GM13976 (cell line): Measurements from ENCODE around the gene IKZF1.

Experiments
- DNase-seq: peaks from one replicate; pipeline ENCODE4 v3.0.0; 2012; ENCODE audit warnings: low spot score
- in situ Hi-C: fragments of 300-500 bp; cut with MboI; formaldehyde crosslinking; loops from one replicate; pipeline ENCODE4 v1.12.0; 2022; ENCODE audit warnings: low sequenced_read_pairs, mixed read lengths, inconsistent platforms; ENCODE audit not compliant: unreplicated experiment
- TF ChIP-seq, protein P1 (sequence below): IDR thresholded peaks from 2 replicates; pipeline ENCODE4 v1.5.1; 2012; ENCODE audit warnings: borderline replicate concordance, mild to moderate bottlenecking; ENCODE audit not compliant: insufficient read depth; ENCODE audit errors: extremely low read depth, missing control alignments, control extremely low read depth

The IKZF1 gene

DNA sequence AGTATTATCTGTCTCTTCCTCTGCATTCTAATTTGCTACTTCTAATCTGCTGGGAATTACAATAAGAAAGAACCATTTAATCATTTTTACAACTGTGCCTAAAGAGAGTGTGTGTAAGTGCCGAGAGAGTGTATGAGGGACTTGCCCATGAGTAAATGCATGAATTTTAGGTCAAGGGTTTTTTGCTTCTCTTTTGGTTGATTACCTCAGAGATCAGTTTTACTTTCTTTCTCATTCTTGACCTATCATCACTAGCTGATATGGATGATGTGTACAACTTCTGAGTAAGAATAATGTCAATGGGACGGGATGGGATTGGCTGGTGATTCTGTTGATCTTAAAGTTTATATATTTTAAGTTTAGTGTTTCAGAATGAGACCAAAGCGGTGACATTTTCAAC lies 47.8 kb downstream of the IKZF1 start:
- peak; percentile 84 for DNase-seq
- in situ Hi-C loops, result no loop called here
- TF ChIP-seq, protein P1, sequence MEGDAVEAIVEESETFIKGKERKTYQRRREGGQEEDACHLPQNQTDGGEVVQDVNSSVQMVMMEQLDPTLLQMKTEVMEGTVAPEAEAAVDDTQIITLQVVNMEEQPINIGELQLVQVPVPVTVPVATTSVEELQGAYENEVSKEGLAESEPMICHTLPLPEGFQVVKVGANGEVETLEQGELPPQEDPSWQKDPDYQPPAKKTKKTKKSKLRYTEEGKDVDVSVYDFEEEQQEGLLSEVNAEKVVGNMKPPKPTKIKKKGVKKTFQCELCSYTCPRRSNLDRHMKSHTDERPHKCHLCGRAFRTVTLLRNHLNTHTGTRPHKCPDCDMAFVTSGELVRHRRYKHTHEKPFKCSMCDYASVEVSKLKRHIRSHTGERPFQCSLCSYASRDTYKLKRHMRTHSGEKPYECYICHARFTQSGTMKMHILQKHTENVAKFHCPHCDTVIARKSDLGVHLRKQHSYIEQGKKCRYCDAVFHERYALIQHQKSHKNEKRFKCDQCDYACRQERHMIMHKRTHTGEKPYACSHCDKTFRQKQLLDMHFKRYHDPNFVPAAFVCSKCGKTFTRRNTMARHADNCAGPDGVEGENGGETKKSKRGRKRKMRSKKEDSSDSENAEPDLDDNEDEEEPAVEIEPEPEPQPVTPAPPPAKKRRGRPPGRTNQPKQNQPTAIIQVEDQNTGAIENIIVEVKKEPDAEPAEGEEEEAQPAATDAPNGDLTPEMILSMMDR, result no peak

DNA sequence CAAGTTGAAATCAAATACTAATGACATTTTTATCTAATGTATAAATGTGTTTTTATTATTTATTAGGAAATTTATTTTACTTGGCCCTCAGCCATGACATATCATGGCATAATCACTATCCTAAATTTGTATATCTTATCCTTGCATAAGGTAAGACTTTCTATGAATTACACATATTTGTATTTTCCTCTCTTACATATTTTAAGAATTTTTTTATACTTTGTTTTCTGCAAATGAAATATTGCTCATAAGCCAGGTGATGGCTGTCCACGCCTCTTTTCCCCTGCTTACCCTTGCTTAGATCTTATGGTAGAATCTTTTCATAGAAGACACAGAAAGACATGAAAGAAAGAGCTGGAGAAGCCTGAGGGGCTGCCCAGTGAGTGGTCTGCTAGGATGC lies 48.2 kb downstream of the IKZF1 start:
- TF ChIP-seq, protein P1, result no peak
- in situ Hi-C loops, result no loop called here
- DNase-seq, result no peak

DNA sequence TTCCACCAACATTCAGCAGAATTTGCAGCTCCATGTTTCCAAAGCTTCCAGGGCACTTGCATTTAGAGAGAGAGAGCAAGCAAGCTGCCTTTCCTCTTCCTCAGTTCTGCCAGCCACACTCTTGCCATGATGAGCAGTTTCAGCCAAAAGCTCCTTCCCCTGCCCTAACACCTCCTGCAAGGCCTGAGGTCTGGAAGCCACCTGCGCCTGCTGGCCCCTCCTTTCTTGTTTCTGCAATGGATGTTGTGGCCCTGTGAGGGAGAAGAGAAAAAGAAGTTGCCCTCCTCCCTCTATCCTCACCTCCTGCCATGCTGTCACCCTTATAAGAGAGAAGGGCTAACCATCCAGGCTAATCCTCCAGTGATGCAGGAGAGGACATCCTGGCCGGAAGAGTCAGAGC lies 48.7 kb downstream of the IKZF1 start:
- TF ChIP-seq, protein P1, result no peak
- in situ Hi-C loops, result no loop called here
- DNase-seq, result no peak

DNA sequence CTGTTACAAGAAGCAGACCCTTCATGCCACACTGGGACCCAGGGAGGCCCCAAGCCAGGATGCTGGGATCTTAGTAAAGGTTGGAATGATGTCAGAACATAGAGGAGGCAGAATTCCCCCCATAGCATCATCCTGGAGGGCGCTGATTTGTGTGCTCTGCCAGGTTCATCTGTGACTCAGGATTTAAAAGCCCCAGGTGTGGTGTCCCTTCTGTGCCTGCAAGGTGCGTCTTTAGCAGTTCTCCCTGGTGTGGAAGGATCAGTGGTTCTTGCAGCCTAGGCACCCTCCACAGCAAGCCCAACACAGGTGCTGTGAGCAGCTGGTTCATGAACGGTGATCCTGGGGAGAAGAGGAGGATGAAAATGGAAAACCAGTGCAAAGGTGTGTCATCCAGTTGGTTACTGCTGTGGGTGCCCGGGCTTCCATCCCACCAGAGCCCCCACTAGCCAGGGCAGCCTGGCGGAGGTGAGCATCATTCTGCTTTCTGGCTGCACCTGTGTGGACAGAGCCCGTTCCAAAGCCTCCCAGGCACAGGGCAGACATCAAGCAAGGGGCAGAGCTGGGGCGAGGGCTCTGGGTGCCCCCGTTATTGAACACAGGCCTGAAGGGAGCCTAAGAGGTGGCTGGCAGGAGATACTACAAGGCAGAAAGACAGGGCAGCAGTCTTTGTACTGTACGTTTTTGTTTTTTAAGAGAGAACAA lies 49.5 kb downstream of the IKZF1 start:
- no peak for DNase-seq
- TF ChIP-seq, protein P1, result no peak
- in situ Hi-C loops, result no loop called here

DNA sequence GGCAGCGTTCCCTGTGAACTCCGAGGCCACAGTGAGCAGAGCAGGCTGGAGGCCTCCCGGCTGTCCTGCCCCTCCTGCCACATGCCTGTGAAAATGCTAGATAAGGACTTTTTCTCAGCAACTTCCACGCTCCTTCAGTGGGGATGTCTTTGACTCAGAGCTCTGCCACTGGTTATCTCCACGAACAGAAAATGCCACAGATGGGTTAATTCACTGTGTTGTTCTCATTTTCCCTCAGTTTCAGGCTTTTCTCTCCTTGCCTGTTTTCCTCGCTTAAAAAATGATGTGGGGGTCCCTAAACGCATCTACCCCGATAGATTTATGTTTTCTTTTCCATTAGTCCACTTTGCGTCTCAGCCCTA lies 51.3 kb downstream of the IKZF1 start:
- no peak for DNase-seq
- in situ Hi-C loops, result no loop called here
- TF ChIP-seq, protein P1, result no peak

DNA sequence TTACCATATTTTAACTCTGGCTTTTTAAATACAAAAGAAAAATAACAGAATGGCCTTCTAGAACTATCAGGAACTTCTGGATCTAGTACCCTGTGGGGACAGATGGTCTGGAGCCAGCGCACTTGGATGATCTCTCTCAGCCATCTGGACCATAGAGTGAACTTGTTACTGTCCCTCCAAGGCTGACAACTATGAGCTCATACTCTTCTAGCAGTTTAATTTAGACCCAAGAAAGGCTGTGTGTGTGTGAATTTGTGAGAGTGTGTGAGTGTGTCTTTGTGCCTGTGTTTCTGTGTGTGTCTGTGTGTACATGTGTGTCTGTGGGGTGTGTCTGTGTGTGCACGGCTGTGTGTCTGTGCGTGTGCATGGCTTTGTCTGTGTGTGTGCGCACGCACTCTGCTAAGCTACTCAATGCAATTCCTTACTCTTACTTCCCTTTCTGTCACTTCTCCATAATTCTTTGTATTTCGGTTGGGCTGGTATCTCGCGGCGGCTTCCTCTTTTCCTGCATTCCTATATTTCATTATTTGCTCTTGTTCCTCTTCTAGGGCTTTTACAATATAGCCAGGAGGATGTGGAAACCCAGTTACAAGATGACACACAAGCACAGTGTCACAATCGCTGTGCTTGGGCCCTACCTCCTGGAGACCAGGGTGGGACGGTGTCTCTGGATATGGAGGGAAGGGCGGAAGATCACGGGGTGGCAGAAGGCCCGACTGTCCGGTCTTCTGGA lies 51.9 kb downstream of the IKZF1 start:
- TF ChIP-seq, protein P1, result no peak
- DNase-seq, result no peak
- in situ Hi-C loops, result no loop called here
